Putamen (tissue), 1 donor: ENCODE measurements around the gene PTPRD.
"Not testable (repeated sequence)": the region's sequence is repeated elsewhere in the genome, so short reads cannot be mapped to it uniquely, and the experiment has no call there.

Experiments used
- DNase-seq: peaks from one replicate; pipeline ENCODE4 v3.0.0-alpha.2; 2016; ENCODE audit warnings: low spot score

PTPRD gene

GRCh38 chr9:9170439-9171134, 1442.2 kb downstream of the PTPRD start:
- no peak for DNase-seq

- no peak for DNase-seq
These were observed 1470.8 kb downstream of the PTPRD start for GRCh38 chr9:9142001-9142400.

- DNase-seq: peak; percentile 67
These were observed 1479.3 kb downstream of the PTPRD start for GRCh38 chr9:9133526-9133925.

- no peak for DNase-seq
These were observed 1488.2 kb downstream of the PTPRD start for GRCh38 chr9:9124616-9125015.

- no peak for DNase-seq
These were observed 1490.4 kb downstream of the PTPRD start for GRCh38 chr9:9122230-9122875.

GRCh38 chr9:9117866-9118265, 1494.9 kb downstream of the PTPRD start:
- no peak for DNase-seq

GRCh38 chr9:9112001-9112720, 1500.6 kb downstream of the PTPRD start:
- DNase-seq: no peak

GRCh38 chr9:9108641-9109040, 1504.2 kb downstream of the PTPRD start:
- DNase-seq: no peak

- no peak for DNase-seq
These were observed 1510.5 kb downstream of the PTPRD start for GRCh38 chr9:9102295-9102694.

- no peak for DNase-seq
These were observed 1512.7 kb downstream of the PTPRD start for GRCh38 chr9:9100070-9100469.

- DNase-seq: peak; percentile 9
These were observed 1513.2 kb downstream of the PTPRD start for GRCh38 chr9:9099646-9100045.

- DNase-seq: not testable (repeated sequence)
These were observed 1515.5 kb downstream of the PTPRD start for GRCh38 chr9:9097254-9097653.

- no peak for DNase-seq
These were observed 1521.4 kb downstream of the PTPRD start for GRCh38 chr9:9091387-9091786.

- no peak for DNase-seq
These were observed 1533.3 kb downstream of the PTPRD start for GRCh38 chr9:9079473-9079872.

- DNase-seq: no peak
These were observed 1534.5 kb downstream of the PTPRD start for GRCh38 chr9:9078301-9078700.

- DNase-seq: no peak
These were observed 1551.2 kb downstream of the PTPRD start for GRCh38 chr9:9061627-9062026.

- DNase-seq: no peak
These were observed 1558.3 kb downstream of the PTPRD start for GRCh38 chr9:9054354-9054992.

GRCh38 chr9:9045572-9045971, 1567.2 kb downstream of the PTPRD start:
- DNase-seq: no peak

- DNase-seq: no peak
These were observed 1567.7 kb downstream of the PTPRD start for GRCh38 chr9:9045072-9045471.

- DNase-seq: not testable (repeated sequence)
These were observed 1569.0 kb downstream of the PTPRD start for GRCh38 chr9:9043788-9044187.

GRCh38 chr9:9041756-9042155, 1571.0 kb downstream of the PTPRD start:
- DNase-seq: no peak

GRCh38 chr9:9033022-9033421, 1579.8 kb downstream of the PTPRD start:
- no peak for DNase-seq

- no peak for DNase-seq
These were observed 1596.2 kb downstream of the PTPRD start for GRCh38 chr9:9016597-9016996.
